ENCODE data around the gene ZPLD1. TPM values are rescaled to one million over a fixed set of nuclear protein-coding genes. Genes with fewer than 3 reads are reported as not detected.

The ZPLD1 gene
- total and polyA plus RNA-seq, 2 of the 8 experiments (the other 6 are each of a cell fraction or from before 2014, with no cell fraction given) = not detected

DNA sequence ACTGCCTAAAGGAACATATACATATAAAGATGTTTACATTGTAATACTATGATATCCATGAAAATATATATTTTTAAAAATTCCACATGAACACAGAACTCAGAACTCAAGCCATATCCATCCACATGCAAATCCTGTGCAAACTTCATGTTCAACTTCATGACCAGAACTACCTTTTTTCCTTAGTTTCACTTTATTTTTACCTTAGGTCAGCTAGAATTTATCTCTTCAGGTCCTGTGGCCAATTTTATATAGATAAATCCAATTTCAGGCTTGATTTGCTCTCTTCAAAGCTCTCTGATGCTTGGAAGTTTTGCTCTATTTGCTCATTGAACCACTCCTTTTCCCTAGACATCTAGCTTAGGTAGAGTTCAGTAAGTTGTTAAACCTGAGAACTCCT lies 38.8 kb downstream of the ZPLD1 start:
- Histone ChIP-seq H2AK5ac (ENCODE audit: low read depth, low read length) (no peak overlapping the region), H2BK120ac (replicated peaks; ENCODE audit: low read depth, low read length) (no peak overlapping the region), H3K4me2 (ENCODE audit: insufficient read depth in 1 of 2, low read depth in 2 of 2, low read length in 2 of 2) (no peak overlapping the region), H3K14ac (ENCODE audit: insufficient read length) (no peak overlapping the region), H3K4ac (replicated peaks; ENCODE audit: insufficient read length, low read depth, low read length) (no peak overlapping the region), H4K20me1 (replicated peaks in 1 of 2; ENCODE audit: control insufficient read depth in 1 of 2, insufficient read depth in 2 of 2, low read length in 2 of 2) (no peaks in the 10 kb centered on the region), H4K91ac (replicated peaks; ENCODE audit: insufficient read length, low read length) (no peak overlapping the region), H3K4me3 (ENCODE audit: extremely low read depth in 1 of 4, insufficient read depth in 2 of 4, low read depth in 3 of 4, low read length in 4 of 4) (no peak overlapping the region), H3K18ac (ENCODE audit: extremely low read depth, low read length) (no peak overlapping the region), H3K23ac (ENCODE audit: insufficient read length) (no peak overlapping the region), H3K79me1 (ENCODE audit: low read depth, low read length) (no peaks in the 10 kb centered on the region), H3K9me3 (ENCODE audit: insufficient read depth in 2 of 2, low read depth in 1 of 2, low read length in 1 of 2) (no peaks in the 10 kb centered on the region), H2BK5ac (ENCODE audit: low read depth, low read length) (no peak overlapping the region), H2BK20ac (ENCODE audit: low read length) (no peak overlapping the region), H2BK15ac (ENCODE audit: low read length) (no peak overlapping the region), H2BK12ac (ENCODE audit: low read depth, low read length) (no peak overlapping the region), H3K56ac (replicated peaks; ENCODE audit: insufficient read length, low read depth, low read length) (no peak overlapping the region), H4K8ac (ENCODE audit: extremely low read depth, insufficient read depth, low read length) (no peak overlapping the region), H3K36me3 (ENCODE audit: control insufficient read depth in 2 of 4, insufficient read depth in 4 of 4, low read length in 3 of 4) (no peaks in the 10 kb centered on the region), H3K79me2 (ENCODE audit: control insufficient read depth in 1 of 2, insufficient read depth in 2 of 2, low read length in 2 of 2) (no peaks in the 10 kb centered on the region), H3K27ac (ENCODE audit: low read depth, low read length) (no peak overlapping the region), H3K4me1 (replicated peaks in 1 of 4; ENCODE audit: control insufficient read depth in 3 of 4, insufficient read depth in 4 of 4, low read length in 3 of 4) (no peaks in the 10 kb centered on the region), H4K5ac (ENCODE audit: insufficient read length, low read depth, low read length) (no peak overlapping the region), H3K27me3 (replicated peaks in 1 of 4; ENCODE audit: control insufficient read depth in 3 of 4, extremely low read depth in 1 of 4, insufficient read depth in 3 of 4, low read length in 3 of 4) (no peaks in the 10 kb centered on the region), H3K9ac (replicated peaks in 1 of 4; ENCODE audit: extremely low read depth in 1 of 4, low read depth in 3 of 4, low read length in 3 of 4) (no peak overlapping the region), H3K23me2 (ENCODE audit: low read depth, low read length) (no peaks in the 10 kb centered on the region), H2AFZ (ENCODE audit: low read length) (no peak overlapping the region)
- ChIA-PET POLR2A (ENCODE audit: partially characterized antibody) (no interaction called here), CTCF (ENCODE audit: partially characterized antibody) (interaction anchor here (1.0 to 4.0 kb wide), 2 partner anchors 56 to 245 kb away, joined by 3 to 14 read pairs; no protein-coding TSS in a partner anchor)
- FAIRE-seq (no peak), DNase-seq (ENCODE audit: low read depth in 1 of 2, low spot score in 2 of 2) (no peak)
- TF ChIP-seq MAFK (IDR thresholded peaks at IDR 0.05; ENCODE audit: low read depth, low read length) (no peak), ASH2L (IDR thresholded peaks at IDR 0.05; ENCODE audit: low read length) (no peak), EGR1 (IDR thresholded peaks at IDR 0.05; ENCODE audit: borderline replicate concordance, low read depth, low read length) (no peak)
